IPS-18c (cell line): Measurements from ENCODE around the gene OR2AG2.

Experiments
- H3K4me3 ChIP-seq: 2 replicates; pipeline ENCODE4 v1.7.0; 2013; ENCODE audit warnings: low read depth, mild to moderate bottlenecking, low read length, moderate library complexity; ENCODE audit not compliant: insufficient read depth
- H3K9me3 ChIP-seq: one replicate; pipeline ENCODE4 v1.6.1; 2013; ENCODE audit warnings: mild to moderate bottlenecking, low read length, moderate library complexity; ENCODE audit not compliant: control insufficient read depth, insufficient read depth

Gene OR2AG2

DNA sequence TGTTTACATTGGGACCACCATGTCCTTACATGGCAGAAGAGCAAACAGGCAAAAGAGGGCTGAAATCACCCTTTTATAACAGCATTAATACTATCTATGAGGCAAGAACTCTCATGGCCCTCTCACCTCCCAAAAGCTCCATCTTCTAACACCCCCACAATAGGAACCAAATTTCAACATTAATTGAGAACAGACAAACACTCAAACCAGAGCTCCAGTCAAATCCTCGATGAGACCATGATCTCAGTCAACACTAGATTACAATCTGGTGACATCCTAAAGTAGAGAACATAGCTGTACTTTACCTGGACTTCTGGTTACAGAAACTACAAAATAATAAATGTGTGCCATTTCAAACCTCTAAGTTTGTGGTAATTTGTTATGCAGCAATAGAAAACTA lies 25.1 kb downstream of the OR2AG2 start:
- Histone ChIP-seq H3K9me3 (no peaks in the 10 kb centered on the region), H3K4me3 (no peak overlapping the region)

DNA sequence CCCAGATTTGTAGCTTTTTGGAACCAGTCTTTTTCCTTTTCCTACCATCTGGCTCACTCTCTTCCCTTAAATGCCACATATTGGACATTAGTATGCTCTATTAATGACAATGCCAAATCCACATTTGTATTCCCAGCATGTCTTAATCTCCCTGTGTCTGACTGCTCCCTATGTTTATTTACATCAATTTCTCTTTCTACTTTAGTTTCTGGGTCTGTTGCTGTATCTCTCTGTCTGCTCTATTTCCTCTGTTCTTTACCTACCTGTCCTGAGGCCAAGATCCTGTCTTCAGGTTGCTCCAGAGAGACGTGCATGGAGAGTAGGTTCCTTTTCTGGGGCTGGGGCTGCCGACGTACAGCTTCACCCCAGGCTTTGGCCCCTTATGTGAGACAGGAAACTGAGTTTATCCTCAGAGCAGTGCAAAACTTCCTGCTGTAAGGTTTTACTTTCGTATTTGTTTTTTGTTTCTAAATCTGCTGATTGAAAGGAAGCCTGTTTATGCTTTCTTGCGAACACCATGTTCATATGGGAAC lies 25.6 kb downstream of the OR2AG2 start:
- Histone ChIP-seq H3K9me3 (no peaks in the 10 kb centered on the region), H3K4me3 (no peak overlapping the region)

- Histone ChIP-seq H3K9me3 (no peaks in the 10 kb centered on the region), H3K4me3 (no peak overlapping the region)
Observed at GRCh38 chr11:6745465-6746015, 26.2 kb downstream of the OR2AG2 start.

GRCh38 chr11:6745018-6745417 lies 26.8 kb downstream of the OR2AG2 start:
- Histone ChIP-seq H3K9me3 (no peaks in the 10 kb centered on the region), H3K4me3 (no peak overlapping the region)

- no peak overlapping the region for H3K4me3 ChIP-seq
Observed at GRCh38 chr11:6742260-6742659, 29.5 kb downstream of the OR2AG2 start.

GRCh38 chr11:6738590-6738989 lies 33.2 kb downstream of the OR2AG2 start:
- Histone ChIP-seq H3K4me3 (no peak overlapping the region), H3K9me3 (no peaks in the 10 kb centered on the region)

More at GRCh38 chr11:6742260-6742659, 29.5 kb downstream of the OR2AG2 start:
- H3K9me3 ChIP-seq: no peaks in the 10 kb centered on the region

GRCh38 chr11:6737872-6738466 lies 33.8 kb downstream of the OR2AG2 start:
- Histone ChIP-seq H3K4me3 (no peak overlapping the region), H3K9me3 (no peaks in the 10 kb centered on the region)

DNA sequence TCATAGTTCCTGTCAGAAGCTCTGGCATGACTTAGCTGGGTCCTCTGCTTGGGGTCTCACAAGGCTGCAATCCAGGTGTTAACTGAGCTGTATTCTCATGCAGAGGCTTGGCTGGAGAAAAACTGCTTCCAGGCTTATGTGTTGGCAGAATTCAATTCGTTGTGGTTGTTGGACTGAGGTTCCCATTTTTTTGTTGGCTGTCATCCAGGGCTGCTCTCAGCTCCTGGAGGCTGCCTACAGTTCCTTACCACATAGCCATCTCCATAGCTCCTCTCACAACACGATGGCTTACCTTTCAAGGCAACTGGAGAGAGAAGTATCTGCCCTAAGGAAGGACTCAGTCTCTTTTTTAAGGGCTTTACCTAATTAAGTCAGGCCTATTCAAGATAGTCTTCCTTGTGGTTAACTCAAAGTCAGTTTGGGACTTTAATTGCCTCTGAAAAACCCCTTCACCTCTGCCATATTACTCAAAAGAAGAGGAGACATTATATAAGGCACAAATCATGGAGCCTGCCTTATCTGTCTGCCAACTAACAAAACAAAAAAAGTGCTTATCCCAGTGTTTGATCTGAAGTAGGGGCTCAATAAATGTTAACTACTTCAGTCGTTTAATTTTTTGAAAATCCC lies 35.2 kb downstream of the OR2AG2 start:
- no peak overlapping the region for H3K4me3 ChIP-seq
- no peaks in the 10 kb centered on the region for H3K9me3 ChIP-seq

DNA sequence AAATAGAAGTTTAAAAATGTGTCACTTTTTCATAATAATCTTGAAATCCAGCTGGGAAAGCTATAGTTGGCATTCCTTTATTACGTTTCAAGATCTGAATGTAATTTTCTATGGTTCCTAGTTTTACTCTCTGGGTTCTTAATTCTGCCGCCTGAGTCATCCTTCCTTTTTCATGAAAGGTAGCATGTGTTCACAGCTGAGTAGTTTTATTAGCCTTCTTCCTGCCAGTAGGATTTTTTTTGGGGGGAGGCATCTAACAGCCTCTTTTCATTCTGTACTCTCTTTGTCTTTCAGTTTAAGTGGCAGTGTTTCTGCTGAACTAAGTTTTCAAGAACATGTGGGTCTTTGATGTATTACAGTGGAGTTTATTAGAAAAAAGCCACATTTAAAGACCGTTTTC lies 36.5 kb downstream of the OR2AG2 start:
- Histone ChIP-seq H3K4me3 (no peak overlapping the region), H3K9me3 (no peaks in the 10 kb centered on the region)

DNA sequence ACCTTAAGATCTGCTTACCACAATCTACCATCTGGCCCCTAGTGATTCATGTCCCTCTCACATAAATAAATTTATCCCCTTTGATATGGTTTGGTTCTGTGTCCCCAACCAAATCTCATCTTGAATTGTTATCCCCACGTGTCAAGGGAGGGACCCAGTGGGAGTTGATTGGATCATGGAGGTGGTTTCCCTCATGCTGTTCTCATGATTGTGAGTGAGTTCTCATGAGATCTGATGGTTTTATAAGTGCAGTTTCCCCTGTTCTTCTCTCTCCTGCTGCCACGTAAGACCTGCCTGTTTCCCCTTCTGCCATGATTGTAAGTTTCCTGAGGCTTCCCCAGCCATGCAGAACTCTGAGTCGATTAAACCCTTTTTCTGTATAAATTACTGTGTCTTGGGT lies 37.2 kb downstream of the OR2AG2 start:
- Histone ChIP-seq H3K4me3 (no peak overlapping the region), H3K9me3 (no peaks in the 10 kb centered on the region)

GRCh38 chr11:6733326-6734275 lies 38.2 kb downstream of the OR2AG2 start:
- Histone ChIP-seq H3K9me3 (no peaks in the 10 kb centered on the region), H3K4me3 (no peak overlapping the region)

DNA sequence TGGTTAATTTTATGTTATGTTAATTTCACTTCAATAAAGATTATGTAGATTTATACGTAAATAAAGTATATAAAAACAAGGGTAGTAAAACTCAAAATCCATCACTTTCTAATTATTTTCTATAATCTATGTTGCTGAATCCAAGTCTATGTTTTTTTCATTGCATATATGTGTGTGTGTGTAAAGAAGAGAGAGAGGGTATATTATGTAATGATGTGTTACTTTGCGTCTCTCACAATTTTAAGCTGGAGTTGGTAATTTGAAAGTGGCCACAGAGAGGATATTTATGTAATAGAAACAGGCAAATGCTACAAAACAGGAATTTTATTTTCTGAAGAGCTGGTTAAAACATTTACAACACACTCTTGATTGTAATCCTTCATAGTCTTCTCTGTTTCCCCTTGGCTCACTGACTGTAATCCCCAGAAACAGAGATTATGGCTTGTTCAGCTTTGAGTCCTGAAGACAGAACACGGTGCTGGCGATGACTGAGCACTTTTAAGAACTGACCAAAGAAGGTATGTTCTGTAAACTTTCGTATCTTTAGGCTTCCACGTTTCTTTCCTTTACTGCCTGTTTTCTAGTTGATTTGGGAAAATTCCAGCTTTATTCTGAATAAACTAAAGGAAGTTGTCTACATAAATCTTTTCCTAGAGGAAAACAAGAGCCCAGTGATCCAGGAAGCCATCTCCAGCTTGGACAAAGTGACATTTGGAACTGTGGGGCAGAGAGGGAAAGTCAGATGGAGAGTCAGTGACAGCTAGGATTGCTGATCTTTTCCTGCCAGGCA lies 43.6 kb downstream of the OR2AG2 start:
- no peak overlapping the region for H3K4me3 ChIP-seq
- no peaks in the 10 kb centered on the region for H3K9me3 ChIP-seq

DNA sequence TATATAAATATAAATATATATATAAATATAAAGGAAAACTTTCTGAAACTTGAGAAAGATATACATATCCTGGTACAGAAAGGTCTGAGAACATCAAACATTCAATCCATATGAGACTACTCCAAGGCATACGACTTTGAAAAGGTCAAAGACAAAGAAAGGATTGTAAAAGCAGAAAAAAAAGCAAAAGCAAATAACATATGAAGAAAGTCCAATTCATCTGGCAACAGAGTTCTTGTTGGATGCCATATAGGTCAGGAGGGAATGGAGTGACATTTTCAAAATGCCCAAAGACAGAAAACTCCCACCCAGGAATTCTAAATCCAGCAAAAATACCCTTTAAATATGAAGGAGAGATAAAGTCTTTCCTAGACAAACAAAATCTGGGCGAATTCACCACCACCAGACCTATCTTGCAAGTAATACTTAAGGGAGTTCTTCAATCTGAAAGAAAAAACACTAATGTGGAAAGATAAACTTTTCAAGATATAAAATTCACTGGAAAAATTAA lies 46.3 kb downstream of the OR2AG2 start:
- Histone ChIP-seq H3K9me3 (no peaks in the 10 kb centered on the region), H3K4me3 (no peak overlapping the region)

DNA sequence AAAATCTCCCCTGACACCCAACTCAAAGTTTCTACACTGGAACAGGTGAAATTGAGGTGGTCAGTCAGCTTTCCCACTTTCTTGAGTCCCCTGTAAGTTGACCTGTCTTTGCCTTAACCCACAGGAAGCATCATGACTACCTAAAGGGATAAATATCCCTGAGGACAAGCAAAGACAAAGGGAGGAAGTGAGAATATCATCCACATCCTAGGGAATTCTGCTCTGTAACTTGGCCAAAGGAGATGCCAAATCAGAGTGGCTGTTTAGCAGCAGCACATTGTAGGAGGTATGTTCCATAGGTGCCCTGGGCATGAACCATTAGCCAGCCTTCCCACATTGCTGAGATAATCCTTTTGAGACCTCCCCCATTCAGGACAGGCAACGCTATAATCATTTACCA lies 47.8 kb downstream of the OR2AG2 start:
- Histone ChIP-seq H3K4me3 (no peak overlapping the region), H3K9me3 (no peaks in the 10 kb centered on the region)

DNA sequence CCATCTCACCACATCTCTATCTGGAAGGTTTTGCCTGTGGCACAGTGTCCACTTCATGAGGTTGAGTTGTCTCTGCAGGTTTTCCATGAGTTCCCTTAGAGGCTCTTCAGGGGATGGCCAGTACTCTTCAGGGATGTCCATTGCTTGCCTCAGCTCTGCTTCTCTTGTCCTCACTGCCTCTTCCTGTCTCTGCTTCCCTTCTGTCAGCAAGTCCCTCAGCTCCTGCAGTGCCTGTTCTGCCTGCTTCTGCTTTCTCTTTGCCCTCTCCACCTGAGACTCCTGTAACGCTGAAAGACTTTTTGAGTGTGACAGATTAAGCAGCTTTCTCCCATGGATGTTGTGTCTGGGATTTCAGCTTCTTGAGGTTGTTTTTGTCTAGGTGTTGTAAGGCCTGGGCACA lies 50.4 kb downstream of the OR2AG2 start:
- H3K4me3 ChIP-seq: no peak overlapping the region
- H3K9me3 ChIP-seq: no peaks in the 10 kb centered on the region

- Histone ChIP-seq H3K9me3 (no peaks in the 10 kb centered on the region), H3K4me3 (no peak overlapping the region)
Observed at GRCh38 chr11:6719576-6719975, 52.2 kb downstream of the OR2AG2 start.

DNA sequence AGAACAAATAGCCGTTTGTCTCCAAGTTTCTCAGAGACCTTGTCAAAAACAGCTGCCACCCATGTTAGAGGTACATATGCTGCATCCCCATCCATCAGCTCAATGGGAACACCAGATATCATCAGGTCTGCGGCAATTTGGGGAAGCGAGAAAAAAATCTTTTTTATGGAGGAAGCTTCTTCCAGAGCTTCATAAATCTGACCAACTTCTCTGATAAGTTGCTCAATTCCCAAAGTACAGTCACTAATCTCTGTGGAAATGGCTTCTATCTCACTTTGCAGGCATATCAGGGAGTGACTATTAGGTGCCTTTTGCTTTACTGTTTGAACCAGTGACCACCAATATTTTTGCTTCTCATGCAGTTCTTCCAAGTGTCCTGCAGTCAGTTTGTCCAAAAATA lies 54.4 kb downstream of the OR2AG2 start:
- Histone ChIP-seq H3K4me3 (no peak overlapping the region), H3K9me3 (no peaks in the 10 kb centered on the region)
